Kidney glomerular epithelial cell (primary cell): ENCODE results near the gene PES1.
"Not testable (repeated sequence)": the region's sequence is repeated elsewhere in the genome, so short reads cannot be mapped to it uniquely, and the experiment has no call there.

Experiments used
- DNase-seq: peaks from one replicate; lab custom pipeline; 2025; lab: John Stamatoyannopoulos, UW

PES1 gene

DNA sequence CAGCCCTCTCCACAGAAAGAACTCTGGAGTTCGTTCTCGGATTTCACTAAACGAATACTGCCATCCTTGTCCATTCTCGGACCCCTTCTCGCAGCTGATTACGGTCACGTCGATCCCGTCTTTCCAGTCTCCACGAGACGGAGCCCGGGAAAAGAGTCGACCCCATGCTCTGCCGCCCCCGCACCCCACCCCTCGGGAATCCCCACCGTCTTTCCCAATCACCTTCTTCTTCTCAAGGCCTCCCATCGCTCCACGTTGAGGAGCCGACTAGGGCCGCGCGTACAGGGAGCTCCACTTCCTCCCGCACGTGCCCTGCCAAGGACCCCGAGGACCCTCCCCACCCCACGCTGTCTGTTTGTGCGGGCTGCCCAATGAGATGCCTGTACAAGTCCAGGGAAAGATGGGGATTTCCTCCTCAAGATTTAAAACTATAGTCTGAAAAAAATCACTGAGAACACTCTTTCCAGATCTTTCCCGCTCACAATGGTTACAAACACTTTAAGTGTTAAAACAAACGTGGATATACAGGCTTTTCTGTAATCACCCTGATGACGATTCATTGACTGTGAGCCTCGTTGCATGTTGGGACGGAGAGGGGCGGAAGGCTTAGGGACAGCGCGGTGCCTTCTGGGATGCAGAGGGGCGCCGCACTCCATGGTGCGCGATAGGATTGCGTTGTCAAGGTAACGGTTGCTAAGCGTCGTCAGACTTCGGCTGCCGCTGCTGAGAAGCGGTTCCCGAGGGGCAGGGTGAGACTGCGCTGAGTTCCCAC, at the start of gene PES1:
Gene PES1 (minus strand): TSS at position 323 of the 772 bp plus-strand sequence. CDS start 77 bp downstream, at position 246.
- DNase-seq = peak; percentile 96

DNA sequence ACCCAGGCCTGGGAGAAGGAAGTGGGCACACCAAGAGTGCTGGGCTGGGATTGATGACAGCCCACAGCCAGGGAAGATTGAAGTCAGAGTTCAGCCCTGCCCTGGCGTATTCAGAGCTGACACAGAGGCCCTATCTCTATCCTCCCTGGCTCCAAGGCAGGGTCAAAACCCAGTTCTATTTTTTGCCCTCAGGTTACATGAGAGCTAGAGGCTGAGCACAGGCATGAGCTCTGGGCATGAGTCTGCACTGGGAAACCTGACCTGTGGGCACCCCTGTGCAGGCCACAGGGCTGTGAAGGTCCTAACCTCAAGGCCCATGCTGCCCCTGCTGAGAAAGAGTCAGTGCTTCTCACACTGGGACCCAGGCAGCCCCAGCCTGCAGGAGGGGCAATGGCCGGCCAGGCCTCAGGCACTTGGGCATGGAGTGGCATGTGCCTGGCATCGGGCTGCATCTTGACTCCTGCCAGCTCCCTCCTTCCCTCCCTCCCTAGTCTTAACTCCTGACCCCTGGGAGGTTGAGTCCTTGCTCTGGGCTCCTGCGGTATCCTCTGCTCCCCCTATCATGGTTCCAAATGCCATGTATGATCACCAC, 49.2 kb upstream of the PES1 start:
- DNase-seq = no peak

DNA sequence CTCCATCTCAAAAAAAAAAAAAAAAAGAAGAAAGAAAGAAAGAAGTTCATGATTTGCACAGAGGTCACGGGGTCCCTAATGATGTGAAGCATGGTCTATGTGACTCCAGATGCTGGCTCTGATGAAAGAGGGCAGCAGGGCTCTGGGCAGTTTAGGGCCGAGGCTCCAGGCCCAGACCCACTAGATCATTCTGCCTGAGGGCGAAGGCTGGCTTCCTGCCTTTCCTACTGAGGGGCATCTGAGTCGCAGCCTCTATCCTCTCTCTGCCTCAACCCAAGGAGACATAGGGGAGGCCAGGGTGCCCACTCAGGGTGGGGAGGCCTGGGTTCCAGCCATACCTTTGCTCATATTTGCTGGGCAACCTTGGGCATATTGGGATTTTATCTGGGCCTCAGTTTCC, 48.7 kb upstream of the PES1 start:
- no peak for DNase-seq

DNA sequence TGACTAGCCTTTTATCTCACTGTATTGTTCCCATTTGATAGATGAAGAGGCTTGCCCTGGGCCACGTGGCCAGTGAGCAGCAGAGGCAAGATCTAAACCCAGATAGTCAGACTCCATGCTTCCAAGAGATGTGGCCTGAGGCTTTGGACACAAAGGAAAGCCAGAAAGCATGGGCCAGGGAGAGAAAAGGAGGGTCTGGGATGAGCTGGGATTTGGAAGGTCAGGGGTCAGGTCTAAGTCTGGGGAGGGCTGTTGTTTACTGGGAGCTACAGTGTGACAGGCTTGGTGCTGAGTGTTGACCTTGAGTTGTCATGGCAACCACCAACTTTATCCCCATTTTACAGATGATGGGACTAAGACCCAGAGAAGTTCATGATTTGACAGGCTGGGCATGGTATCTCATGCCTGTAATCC, 46.0 kb upstream of the PES1 start:
- DNase-seq = no peak

DNA sequence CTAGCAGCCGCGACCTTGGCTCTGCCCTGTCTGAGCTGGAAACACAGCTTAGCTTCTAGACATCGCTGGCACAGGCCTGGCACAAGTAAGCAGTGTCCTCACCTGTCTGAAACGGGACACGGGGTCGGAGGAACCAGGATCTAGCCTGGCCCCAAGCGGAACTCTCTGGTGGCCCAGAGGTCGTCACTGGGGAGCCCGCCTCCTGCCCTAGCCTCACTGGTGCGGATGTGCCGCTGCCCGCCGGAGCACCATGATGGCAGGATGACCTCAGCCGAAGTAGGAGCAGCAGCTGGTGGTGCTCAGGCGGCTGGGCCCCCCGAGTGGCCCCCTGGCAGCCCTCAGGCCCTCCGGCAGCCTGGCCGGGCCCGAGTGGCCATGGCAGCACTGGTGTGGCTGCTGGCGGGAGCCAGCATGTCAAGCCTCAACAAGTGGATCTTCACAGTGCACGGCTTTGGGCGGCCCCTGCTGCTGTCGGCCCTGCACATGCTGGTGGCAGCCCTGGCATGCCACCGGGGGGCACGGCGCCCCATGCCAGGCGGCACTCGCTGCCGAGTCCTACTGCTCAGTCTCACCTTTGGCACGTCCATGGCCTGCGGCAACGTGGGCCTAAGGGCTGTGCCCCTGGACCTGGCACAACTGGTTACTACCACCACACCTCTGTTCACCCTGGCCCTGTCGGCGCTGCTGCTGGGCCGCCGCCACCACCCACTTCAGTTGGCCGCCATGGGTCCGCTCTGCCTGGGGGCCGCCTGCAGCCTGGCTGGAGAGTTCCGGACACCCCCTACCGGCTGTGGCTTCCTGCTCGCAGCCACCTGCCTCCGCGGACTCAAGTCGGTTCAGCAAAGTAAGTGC, 44.7 kb upstream of the PES1 start:
- no peak for DNase-seq

DNA sequence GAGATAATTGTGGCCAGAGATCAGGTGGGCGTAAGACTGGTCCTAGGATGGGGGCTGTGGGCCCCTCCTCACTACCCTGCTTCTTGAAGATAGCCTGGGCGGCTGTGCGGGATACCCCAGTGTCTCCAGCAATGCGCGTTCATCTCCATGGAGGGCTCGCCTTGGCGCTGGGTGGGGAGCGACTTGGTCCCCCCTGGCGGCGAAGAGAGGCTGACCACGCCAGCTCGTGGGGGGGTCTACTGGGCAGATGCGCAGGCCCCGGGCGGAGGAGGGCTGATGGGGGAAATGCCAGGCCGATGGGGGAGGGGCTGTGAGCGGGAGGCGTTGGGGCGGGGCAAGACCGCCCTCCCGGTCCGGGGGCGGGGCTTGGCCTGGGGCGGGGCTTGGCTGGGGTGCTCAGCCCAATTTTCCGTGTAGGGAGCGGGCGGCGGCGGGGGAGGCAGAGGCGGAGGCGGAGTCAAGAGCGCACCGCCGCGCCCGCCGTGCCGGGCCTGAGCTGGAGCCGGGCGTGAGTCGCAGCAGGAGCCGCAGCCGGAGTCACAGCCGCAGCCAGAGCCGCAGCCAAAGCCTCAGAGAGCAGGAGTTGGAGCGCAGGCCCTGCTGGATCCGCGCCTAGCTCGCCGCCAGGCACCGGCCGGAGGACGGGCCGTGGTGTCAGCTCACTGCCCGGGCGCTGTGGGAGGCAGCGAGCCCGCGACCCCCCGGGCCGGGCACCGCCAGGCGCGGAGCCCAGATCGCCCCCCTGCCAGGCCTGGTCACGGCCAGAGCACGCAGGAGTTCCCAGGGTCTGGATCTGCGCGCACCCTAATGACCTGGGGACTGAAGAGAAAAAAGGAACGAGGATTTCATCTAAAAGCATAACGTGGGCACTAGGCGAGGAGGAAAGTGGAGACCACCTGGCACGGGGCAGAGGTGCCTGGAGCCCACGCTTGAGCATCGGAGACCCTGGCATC, 43.8 kb upstream of the PES1 start, which contains the start of gene SLC35E4:
Gene SLC35E4 (plus strand): TSS at position 509 of the 953 bp plus-strand sequence. CDS start 670 bp downstream, outside the sequence.
- DNase-seq = peak; percentile 81

DNA sequence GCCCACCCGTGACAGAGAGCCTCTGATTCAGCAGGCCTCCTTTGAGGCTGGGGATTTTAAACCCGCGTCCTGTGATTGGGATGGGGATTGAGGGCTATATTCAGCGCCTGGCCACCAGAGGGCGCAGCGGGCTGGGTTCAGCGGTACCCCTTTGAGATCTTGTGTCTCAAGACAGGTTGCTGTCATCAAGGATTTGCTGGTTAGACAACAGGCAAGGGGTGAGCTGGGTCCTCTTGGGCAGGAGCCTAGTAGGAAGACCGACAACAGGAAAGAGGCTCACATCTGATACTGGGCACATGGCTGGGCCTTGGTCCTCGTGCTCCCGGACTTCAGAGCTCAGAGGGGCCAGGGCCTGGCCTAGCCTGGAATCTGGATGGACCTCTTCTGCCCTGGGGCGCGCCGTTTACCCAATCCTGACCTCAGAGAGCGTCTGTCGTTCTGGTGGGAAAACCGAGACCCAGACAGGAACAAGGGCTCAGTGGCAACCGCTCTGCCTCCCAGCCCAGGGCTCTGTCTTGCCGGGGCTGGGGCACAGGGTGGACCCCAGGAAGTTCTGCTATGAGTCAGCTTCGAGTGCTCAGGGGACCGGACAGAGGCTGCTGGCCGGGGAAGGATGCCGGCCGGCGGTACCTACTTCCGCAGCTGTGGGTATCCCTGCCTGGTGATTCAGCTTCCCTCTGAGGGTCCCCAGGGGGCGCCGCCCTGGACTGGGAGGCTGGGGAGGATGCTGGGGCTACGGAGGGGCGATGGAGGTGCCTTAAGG, 42.9 kb upstream of the PES1 start:
- peak; percentile 83 for DNase-seq

DNA sequence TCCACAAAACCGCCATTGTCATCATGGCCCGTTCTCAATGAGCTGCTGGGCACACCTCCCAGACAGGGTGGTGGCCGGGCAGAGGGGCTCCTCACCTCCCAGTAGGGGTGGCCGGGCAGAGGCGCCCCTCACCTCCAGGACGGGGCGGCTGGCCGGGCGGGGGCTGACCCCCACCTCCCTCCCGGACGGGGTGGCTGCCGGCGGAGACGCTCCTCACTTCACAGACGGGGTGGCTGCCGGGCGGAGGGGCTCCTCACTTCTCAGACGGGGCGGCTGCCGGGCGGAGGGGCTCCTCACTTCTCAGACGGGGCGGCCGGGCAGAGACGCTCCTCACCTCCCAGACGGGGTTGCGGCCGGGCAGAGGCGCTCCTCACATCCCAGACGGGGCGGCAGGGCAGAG, 39.8 kb upstream of the PES1 start:
- DNase-seq = not testable (repeated sequence)

DNA sequence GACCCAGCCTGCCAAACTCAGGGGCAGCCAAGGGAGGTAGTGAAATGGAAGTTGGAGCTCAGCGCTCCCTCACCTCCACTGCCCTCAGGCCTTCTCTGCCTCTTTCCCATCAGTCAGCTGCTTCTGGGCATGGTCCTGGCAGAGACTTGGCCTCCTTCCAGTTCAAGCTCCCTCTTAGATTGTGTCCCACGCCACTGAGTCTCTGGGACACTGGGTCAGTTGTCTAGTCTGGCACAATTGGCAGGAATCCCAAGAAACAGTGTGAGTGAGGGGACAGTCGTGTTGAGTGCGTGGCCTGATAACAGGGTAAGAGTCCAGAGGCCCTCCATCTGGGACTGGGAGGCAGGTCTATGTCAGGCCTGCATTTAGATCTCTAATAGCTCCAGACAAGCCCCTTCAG, 36.8 kb upstream of the PES1 start:
- DNase-seq = no peak

DNA sequence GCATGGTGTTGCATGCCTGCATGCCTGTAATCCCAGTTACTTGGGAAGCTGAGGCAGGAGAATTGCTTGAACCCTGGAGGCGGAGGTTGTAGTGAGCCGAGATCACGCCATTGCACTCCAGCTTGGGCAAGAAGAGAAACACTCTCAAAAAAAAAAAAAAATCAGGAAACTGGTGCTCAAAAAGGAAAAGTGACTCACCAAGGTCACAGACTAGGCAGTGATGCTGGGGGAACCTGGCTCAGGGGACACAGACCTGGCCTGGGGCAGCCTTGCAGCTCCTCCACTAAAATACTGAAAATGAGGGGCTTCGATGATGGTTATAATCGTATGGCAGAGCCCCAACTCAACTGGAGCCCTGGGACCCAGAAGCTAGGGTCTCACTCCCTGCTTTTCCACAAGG, 35.8 kb upstream of the PES1 start:
- DNase-seq = no peak

DNA sequence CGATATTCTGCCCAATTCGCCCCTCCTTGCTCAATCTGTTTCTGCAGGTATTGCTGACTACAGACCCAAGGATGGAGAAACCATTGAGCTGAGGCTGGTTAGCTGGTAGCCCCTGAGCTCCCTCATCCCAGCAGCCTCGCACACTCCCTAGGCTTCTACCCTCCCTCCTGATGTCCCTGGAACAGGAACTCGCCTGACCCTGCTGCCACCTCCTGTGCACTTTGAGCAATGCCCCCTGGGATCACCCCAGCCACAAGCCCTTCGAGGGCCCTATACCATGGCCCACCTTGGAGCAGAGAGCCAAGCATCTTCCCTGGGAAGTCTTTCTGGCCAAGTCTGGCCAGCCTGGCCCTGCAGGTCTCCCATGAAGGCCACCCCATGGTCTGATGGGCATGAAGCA, 34.7 kb upstream of the PES1 start:
- no peak for DNase-seq

DNA sequence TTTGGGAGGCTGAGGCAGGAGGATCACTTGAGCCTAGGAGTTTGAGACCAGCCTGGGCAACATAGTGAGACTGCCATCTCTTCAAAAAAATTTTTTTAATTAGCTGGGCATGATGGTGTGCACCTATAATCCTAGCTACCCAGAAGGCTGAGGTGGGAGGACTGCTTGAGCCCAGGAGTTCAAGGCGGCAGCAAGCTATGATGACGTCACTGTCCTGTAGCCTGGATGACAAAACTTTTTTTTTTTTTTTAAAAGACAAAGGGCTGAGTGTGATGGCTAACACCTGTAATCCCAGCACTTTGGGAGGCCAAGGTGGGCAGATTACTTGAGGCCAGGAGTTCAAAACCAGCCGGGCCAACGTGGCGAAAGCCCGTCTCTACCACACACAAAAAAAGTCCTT, 28.2 kb upstream of the PES1 start:
- not testable (repeated sequence) for DNase-seq

DNA sequence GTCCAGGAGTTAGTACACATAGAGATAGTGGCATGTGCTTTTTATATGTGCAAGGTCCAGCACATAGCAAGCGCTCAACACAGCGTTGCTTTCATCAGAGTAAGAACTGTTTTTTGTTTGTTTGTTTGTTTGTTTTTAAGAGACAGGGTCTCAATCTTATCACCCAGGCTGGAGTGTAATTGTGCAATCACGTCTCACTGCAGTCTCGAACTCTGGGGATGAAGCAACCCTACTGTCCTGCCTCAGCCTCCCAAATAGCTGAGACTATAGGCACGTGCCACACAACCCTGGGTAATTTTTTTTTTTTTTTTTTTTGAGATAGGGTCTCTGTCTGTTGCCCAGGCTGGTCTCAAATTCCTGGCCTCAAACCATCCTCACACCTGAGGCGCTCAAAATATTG, 26.1 kb upstream of the PES1 start:
- no peak for DNase-seq

DNA sequence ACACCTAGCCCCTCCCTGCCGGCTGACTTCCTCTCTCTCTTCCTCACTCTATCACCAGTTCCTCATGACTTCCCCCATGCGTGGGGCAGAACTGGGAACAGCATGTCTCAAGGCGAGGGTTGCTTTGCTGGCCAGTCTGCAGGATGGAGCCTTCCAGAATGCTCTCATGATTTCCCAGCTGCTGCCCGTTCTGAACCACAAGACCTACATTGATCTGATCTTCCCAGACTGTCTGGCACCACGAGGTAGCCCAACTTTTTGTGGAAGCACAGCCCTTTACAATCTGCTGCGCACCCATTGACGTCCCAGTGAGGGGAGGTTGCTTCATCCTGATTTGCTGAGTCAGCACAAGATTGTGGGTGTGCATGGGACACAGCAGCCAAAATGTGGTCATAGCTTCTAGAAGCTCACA, 23.8 kb upstream of the PES1 start:
- no peak for DNase-seq

DNA sequence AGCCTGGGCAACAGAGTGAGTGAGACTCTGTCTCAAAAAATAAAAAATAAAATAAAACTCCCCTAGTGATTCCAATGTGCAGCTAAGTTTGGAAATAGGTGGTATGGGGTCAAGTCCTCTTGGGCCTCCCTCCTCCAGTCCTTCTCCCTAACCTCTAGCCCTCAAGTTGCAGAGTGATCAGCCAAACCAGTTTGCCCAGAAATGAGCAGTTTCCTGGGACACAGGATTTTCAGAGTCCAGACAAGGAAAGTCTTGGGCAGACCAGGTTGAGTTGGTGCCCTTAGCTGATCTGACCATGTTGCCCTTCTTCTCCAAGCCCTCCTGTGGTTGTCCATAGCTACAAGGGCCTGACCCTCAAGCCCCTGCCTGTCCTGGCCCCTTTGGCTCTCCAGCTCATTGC, 23.2 kb upstream of the PES1 start:
- no peak for DNase-seq

DNA sequence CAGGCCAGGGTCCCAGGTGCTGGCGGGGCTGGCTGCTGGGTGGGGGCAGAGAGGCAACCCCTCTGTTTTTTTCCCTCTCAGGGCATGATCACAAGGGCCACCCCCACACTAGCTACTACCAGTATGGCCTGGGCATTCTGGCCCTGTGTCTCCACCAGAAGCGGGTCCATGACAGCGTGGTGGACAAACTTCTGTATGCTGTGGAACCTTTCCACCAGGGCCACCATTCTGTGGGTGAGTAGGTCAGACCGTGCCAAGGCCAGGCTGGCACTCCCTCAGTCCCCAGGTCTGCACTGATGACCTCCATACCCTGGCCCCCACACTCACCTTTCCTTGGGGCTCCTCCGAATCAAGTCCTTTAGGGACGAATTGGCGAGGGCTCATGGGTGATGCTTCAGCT, 22.6 kb upstream of the PES1 start:
- no peak for DNase-seq

DNA sequence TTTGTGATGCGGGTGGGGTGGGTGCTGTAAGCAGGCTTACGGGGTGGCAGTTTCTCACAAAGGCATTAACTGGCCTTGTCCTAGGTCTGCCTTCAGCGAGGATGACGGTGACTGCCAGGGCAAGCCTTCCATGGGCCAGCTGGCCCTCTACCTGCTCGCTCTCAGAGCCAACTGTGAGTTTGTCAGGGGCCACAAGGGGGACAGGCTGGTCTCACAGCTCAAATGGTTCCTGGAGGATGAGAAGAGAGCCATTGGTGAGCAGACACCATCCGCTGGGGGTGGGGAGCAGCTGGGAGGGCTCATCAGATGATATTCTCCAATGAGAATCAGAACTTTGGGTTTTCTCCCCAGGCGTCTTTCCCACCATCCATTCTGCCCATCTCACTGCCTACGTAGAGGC, 21.1 kb upstream of the PES1 start:
- DNase-seq = no peak

DNA sequence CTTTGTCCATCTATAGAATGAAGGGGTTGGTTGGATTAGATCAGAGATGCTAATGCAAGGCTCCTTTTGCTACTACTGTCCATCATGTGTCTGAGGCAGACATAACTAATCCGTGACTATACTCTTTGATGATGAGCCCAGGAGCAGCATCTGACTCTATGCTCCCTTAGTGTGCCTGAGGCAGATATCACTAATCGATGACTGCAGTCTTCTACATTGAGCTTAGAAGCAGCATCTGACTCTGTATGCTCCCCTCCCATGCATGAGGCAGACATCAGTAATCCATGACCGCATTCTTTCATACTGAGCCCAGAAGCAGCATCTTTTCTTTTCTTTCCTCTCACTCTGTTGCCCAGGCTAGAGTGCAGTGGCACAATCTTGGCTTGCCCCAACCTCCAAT, 19.5 kb upstream of the PES1 start:
- no peak for DNase-seq

DNA sequence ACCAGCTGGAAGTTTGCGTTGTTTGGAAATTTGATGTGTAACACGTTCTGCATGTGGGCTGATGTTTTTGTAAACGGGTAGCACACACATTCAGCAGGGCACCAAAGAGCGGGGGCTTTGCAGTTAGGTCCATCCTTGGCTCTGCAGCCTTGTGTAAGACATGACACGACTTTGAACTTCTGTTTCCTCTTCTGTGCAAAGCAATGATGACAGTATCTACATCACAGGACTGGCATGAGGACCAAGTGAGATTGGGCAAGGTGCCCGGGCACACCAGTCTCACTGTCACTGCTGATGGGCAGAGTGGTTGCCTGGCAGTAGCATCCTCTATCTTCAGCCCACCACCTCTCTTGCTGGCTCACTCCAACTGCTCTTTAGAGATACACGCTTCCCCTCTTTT, 18.6 kb upstream of the PES1 start:
- DNase-seq = no peak

DNA sequence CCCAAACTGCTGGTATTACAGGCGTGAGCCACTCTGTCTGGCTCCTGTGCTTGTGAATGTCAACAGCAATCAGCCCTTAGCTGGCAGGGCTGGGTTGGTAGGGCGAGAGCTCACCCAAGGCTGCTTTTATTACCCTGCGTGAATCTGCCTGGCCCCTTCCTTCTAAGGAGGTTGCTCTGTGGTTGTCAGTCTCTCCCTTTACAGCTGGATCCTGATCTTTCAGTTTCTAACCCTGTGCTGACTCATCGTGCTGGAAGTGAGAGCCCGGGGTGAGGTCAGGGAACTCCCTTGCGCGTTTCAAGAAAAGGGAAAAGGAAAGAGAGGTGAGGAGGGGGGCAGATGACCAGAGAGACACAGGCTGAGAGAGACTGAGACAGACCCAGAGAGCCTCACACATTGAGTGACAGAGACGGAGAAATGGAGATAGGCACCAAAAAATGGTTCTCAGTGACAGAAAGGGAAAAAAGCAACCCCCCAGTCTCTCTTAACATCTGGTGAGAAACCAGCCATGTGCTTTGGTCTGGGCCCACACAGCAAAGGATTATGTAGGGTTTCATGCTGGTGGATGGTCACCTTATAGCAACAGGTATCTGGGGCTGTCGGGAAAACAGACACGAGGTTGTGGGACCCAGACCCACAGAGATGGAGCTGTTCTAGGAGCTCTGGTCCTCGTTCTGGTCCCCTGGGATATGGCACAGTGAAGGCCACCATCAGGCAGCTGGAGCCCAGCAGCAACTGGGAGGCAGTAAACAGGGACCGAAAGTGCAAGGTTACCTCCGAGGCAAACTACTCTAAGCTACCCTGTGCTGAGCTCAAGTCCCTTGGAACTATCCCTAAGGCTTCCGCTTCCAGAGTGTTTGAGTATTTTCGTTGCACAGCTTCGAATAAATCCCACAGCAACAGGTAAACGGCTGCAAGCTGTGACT, 17.8 kb upstream of the PES1 start:
- DNase-seq = peak; percentile 65
